Activated CD8-positive, alpha-beta memory T cell treated with anti-CD3 and anti-CD28 coated beads for 4 hours (primary cell): ENCODE measurements around the gene CKLF.

Experiments
- DNase-seq, 2 donors: peaks; one replicate each; pipeline ENCODE4 v3.0.0-alpha.2; 2020; ENCODE audit warnings: low read depth in 2 of 2

The CKLF gene

GRCh38 chr16:66517586-66518263 lies 34.7 kb upstream of the CKLF start:
- no peak for DNase-seq

- no peak for DNase-seq
Measured at GRCh38 chr16:66519482-66520373, 32.6 kb upstream of the CKLF start.

GRCh38 chr16:66520406-66521170 lies 31.8 kb upstream of the CKLF start:
- no peak for DNase-seq

DNA sequence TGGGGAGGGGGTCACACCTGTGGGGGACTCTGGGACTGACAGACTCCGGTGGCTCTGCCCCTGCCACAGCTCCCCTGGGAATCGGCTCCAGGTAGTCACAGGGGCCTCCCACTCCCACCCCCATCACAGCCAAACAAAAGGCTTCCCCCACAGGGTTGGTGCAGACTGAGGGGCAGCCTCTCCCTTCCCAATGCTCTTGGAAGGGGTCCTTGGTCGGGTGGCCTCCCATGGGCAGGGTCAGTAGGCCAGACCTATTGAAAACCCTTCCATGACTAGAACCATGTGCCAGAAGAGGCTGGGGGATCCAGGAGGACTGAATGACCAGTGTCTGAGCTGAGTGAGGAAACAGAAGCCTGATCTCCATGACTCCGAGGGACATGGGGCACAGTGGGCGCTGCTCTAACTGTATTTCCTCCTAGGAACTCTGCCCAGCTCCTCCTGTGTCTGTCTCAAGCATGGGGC lies 31.1 kb upstream of the CKLF start:
- no peak for DNase-seq

DNA sequence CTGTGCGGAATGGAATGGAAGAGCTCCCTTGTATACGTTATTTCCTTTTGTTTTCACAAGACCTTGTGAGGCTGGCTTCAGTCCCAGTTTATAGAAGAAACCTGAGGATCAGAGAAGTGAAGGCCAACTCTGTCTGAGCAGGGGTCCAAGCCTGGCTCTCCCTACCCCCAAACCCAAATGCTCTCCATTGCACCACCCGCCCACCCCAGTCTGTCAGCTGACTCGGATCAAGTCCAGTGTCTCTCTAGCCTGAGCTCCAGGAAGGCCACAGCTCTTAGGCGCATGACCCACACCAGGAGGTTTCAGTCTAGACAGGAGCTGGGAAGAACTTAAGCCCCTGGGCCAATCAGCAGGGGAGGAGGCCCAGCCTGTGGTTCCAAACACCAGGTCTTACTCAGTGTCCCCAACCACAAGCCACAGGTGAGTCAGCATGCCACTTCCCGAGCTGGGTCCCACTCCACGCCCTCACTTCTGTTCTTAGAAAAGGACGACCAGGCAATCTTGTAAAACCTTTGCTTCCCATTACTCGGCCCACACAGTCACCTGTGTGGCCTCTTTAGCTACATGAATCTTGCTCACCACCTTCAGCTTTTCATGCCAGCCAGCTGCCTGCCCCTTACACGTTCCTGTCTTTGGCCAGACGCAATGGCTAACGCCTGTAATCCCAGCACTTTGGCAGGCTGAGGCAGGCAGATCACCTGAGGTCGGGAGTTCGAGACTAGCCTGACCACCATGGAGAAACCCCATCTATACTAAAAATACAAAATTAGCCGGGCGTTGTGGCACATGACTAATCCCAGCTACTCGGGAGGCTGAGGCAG lies 30.2 kb upstream of the CKLF start:
- peak; percentile 90 to 91 for DNase-seq

GRCh38 chr16:66522816-66523590 lies 29.4 kb upstream of the CKLF start:
- DNase-seq = no peak

GRCh38 chr16:66523861-66524354 lies 28.5 kb upstream of the CKLF start:
- no peak for DNase-seq

DNA sequence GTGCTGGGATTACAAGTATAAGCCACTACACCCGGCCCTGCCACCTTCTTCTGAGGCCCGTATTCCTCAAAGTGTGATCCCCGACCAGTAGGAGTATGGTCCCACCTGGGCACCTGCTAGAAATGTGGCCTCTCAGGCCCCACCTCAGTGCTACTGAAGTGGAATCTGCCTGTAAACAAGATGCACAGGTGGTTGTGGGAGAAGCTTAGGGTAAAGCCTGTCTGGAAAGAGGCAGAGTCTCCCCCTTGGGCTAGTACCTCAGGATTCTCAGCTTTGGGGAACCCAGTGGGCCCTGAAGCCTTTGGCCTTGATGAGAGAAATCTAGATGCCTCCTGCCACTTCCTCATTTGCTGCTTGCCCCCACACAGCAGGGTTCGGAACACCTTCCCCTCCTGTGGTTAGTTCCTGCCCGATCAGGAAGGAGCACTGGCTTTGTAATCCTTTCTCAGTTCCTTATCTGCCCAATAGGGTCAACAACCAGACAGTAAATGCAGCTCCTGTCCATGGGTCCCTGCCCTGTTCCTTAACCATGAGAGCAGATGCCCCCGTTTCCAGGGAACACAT lies 27.7 kb upstream of the CKLF start:
- DNase-seq = no peak

- no peak for DNase-seq
Measured at GRCh38 chr16:66525396-66526180, 26.8 kb upstream of the CKLF start.

- DNase-seq = no peak
Measured at GRCh38 chr16:66528294-66528693, 24.1 kb upstream of the CKLF start.

DNA sequence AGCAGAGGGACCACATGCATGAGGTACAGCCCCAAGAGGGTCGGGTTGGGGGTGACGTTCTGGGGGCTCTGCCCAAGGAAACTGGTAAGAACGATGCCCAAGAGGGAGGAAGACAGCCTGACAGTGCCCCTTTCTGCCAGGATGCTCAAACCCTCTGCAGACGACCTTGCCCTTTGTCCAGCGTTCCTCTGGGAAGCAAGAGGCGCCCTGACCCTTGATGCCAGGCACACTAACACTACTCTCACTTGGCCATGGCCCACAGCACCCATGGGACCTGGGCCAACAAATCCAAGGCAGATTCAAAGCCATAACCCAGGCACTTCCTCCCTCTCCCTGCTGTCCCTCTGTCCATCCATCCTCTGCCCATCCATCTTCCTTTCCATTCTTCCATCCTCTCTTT lies 22.9 kb upstream of the CKLF start:
- no peak for DNase-seq

DNA sequence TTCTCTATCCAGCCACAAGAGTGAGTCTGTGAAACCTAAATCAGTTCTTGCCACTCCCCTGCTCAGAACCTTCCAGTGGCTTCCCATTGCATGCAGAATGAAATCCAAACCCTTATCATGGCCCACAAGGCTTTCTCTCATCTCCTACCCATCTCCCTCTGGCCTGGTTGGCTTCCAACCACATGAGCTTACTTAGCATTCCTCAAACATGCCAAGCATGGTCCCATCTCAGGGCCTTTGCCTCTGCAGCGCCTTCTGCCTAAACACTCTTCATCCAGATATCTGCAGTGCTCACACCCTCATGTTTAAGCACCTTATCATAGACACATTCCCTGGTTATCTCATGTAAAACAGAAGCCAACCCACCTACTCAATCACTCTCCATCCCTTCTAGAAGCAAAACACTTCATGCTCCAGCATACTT lies 18.0 kb upstream of the CKLF start:
- DNase-seq = no peak

- DNase-seq = no peak
Measured at GRCh38 chr16:66536525-66536924, 15.9 kb upstream of the CKLF start.

DNA sequence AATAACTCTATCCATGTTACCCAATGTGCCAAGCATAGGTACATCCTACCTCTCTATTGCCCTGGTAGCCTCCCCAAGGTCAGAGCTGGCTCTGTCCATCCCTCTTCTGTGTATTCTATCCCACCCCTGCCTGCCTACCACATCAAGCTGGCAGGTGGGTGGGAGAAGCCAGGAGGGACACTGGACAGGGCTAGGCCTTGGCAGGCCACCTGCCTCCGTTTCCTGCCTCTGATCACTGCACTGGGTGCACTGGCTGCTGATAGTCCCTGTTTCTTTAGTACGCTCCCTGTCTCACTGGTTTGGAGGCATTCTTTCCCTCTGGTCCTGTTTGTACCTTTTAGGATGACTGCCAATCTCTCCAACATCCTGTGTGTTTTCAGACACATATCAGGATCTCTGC lies 15.1 kb upstream of the CKLF start:
- DNase-seq = no peak

DNA sequence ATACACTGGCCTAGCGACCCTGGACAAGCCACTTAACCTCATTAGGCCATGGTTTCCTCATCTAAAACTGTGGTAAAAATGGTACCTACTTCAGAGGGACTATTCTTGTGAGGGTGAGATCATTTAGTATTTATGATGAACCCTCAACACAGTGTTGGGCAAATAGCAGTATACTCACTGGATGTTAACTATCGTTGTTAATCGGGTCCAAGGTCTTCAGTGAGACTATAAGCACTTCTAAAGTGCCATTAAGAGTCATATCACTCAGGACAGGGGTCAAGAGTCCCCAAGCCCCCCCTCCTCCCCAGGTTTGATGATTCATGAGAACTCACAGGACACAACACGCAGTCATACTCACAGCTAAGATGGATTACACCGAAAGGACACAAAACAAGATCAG lies 13.5 kb upstream of the CKLF start:
- no peak for DNase-seq

- no peak for DNase-seq
Measured at GRCh38 chr16:66539623-66540469, 12.5 kb upstream of the CKLF start.

- DNase-seq = no peak
Measured at GRCh38 chr16:66541388-66542355, 10.7 kb upstream of the CKLF start.
